Left lung (tissue), 10 donors: ENCODE data around the gene TMEM63A. TPM values are rescaled to one million over a fixed set of nuclear protein-coding genes. Genes with fewer than 3 reads are reported as not detected.

Experiments used
- ATAC-seq: fragments of 200-7000 bp; cut with Tn5 transposase; one replicate; pipeline ENCODE4 v1.9.1; 2020; ENCODE audit warnings: moderate library complexity
- DNase-seq, 4 donors: peaks; one replicate each; pipeline ENCODE4 v3.0.0-alpha.2; 2013 to 2020
- H3K27ac ChIP-seq, 2 donors: fragments of 200-600 bp; sonication (generic) in 1 of 2; one replicate each; pipeline versions ENCODE4 v1.5.0 to v1.8.0; 2020 to 2021
- H3K27me3 ChIP-seq, 2 donors: fragments of 200-600 bp; sonication (generic) in 1 of 2; one replicate each; pipeline versions ENCODE4 v1.5.0 to v1.8.0; 2020 to 2021
- H3K36me3 ChIP-seq, 2 donors: fragments of 200-600 bp; sonication (generic) in 1 of 2; one replicate each; pipeline versions ENCODE4 v1.5.0 to v1.8.0; 2020 to 2021
- H3K4me1 ChIP-seq, 2 donors: fragments of 200-600 bp; one replicate each; pipeline ENCODE4 v1.8.0; 2021
- H3K4me3 ChIP-seq, 2 donors: fragments of 200-600 bp; sonication (generic) in 1 of 2; one replicate each; pipeline versions ENCODE4 v1.5.0 to v1.8.0; 2020 to 2021; ENCODE audit warnings: mild to moderate bottlenecking in 1 of 2
- H3K9me3 ChIP-seq, 2 donors: fragments of 200-600 bp; sonication (generic) in 1 of 2; one replicate each; pipeline versions ENCODE4 v1.5.0 to v1.8.0; 2020 to 2021
- CTCF ChIP-seq, 2 donors: fragments of 200-600 bp; sonication (generic) in 1 of 2; IDR thresholded peaks; one replicate each; pipeline versions ENCODE4 v1.5.0 to v1.8.0; 2021; ENCODE audit warnings: antibody characterized with exemption in 2 of 2
- intact Hi-C, 2 donors: fragments of 100-400 bp; cut with DNase I; formaldehyde crosslinking; loops; one replicate each; pipeline versions ENCODE4 v1.11.2 to v1.14.2; 2022
- polyA plus RNA-seq, 6 donors: library from polyadenylated mRNA; unstranded; fragments of 120-200 nt; gene quantifications; one replicate each; pipeline ENCODE4 v1.2.1, GENCODE V29; 2013; ENCODE audit not compliant: insufficient read length in 6 of 6
- total RNA-seq, 2 donors: library from RNA; stranded (reverse); fragmentation: NEBNext Ultra II Directional; extraction: Animal tissue kit (Norgen Biotek cat#: 25700); gene quantifications; one replicate each; pipeline ENCODE4 v1.2.1, GENCODE V29; 2021
- donor health status: DM: no; HTN: yes; CAD: no.
- donor health status: DM: no; HTN: no; CAD: no.

Gene TMEM63A
- total and polyA plus RNA-seq, 8 donors, result 77.4 to 167 (median 123) TPM

DNA sequence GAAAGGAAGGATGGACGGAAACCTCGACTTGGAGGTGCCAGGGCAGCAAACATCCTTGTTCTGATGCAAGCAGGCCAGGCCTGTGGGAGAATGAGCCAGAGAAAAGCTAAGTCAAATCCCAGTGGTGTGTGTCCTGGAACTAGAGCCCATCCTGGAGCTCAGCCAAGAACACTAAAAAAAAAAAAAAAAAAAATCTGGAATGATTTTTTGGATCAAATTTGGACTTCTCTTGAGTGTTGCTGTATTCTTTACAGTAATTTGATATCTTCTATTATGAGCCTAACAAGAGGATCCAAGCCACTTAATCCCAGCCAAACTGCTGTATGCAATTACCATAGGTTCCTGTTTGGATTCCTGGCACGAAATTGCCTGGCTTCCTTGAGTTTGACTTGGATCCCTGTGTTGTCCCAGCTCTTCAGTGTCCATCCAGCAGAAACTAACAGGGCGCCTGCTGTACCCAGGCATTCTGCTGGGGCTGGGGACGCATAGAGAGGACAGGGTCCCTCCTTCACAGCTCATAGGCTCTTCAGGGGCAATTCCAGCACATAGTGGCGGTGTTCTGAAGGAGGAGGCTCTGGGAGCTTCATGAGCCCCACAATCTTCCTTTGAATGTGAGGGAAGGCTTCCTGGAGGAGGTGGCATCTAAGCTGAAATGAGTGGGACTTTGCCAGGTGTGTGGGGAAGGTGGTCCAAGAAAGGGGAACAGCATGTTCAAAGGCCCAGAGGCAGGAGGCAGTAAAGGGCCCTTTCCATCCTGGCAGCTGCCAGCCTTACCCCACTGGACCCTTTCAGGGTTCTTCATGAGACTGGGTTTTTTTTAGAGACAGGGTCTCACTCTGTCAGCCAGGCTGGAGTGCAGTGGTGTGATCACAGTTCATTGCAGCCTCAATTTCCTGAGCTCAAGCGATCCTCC lies 47.5 kb downstream of the TMEM63A start:
- Histone ChIP-seq H3K36me3 (peaks cover 0 to 29% of the 10 kb centered on the region in 2 donors), H3K4me1 (peaks cover 3% of the 10 kb centered on the region in 2 donors), H3K27me3 (no peaks in the 10 kb centered on the region), H3K4me3 (no peak overlapping the region), H3K27ac (peak overlapping the region; percentile 11 to 18), H3K9me3 (no peaks in the 10 kb centered on the region)
- no peak for TF ChIP-seq CTCF (IDR thresholded peaks at IDR 0.05)
- DNase-seq (peak in 2 of 4 donors; percentile 87 to 91), ATAC-seq (peak; percentile 71)
- intact Hi-C loops, result no loop called here

- H3K27me3 ChIP-seq, result no peaks in the 10 kb centered on the region
- TF ChIP-seq CTCF (IDR thresholded peaks at IDR 0.05), result no peak
- H3K27ac ChIP-seq, result no peak overlapping the region
- no peaks in the 10 kb centered on the region for H3K9me3 ChIP-seq
- H3K4me3 ChIP-seq, result no peak overlapping the region
- no peak for DNase-seq
- H3K4me1 ChIP-seq, result peaks cover 5 to 9% of the 10 kb centered on the region in 2 donors
- no peak for ATAC-seq
- intact Hi-C loops, result no loop called here
- H3K36me3 ChIP-seq, result peaks cover 0 to 27% of the 10 kb centered on the region in 2 donors
These were observed 51.3 kb downstream of the TMEM63A start for GRCh38 chr1:225830841-225831240.

DNA sequence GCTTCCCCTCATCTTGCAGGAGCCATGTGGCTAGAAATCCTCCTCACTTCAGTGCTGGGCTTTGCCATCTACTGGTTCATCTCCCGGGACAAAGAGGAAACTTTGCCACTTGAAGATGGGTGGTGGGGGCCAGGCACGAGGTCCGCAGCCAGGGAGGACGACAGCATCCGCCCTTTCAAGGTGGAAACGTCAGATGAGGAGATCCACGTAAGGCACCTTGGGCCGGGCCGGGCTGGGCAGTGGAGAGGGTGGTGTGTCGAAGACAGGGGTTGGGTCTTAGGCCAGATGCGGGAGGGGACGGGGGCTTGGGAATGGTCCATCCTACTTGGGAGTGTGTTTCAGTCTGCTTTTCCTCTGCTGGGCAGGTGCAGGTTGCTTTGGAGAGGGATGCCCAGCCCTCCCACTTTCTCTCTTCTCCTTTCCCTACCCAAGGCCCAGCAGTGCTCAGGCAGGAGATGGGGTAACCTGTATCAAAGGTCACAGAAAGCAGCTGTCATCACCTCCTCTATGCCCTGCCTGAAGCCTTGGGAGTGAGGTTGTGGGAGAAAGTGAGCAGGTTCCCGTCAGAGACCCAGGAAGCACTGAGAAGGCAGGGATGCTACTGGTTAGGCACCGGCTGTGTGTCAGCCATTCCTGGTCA lies 53.4 kb downstream of the TMEM63A start:
- intact Hi-C loops, result no loop called here
- no peak for TF ChIP-seq CTCF (IDR thresholded peaks at IDR 0.05)
- no peak overlapping the region for H3K4me3 ChIP-seq
- DNase-seq (no peak), ATAC-seq (no peak)
- H3K9me3 ChIP-seq, result no peaks in the 10 kb centered on the region
- peaks cover 19 to 23% of the 10 kb centered on the region in 2 donors for H3K4me1 ChIP-seq
- H3K27me3 ChIP-seq, result no peaks in the 10 kb centered on the region
- H3K27ac ChIP-seq, result no peak overlapping the region
- H3K36me3 ChIP-seq, result peaks cover 0 to 27% of the 10 kb centered on the region in 2 donors

- no peaks in the 10 kb centered on the region for H3K9me3 ChIP-seq
- H3K4me1 ChIP-seq, result peaks cover 19 to 23% of the 10 kb centered on the region in 2 donors
- no peak overlapping the region for H3K27ac ChIP-seq
- no peak for TF ChIP-seq CTCF (IDR thresholded peaks at IDR 0.05)
- no peak for ATAC-seq
- no peaks in the 10 kb centered on the region for H3K27me3 ChIP-seq
- peaks cover 0 to 17% of the 10 kb centered on the region in 2 donors for H3K36me3 ChIP-seq
- H3K4me3 ChIP-seq, result no peak overlapping the region
- intact Hi-C loops, result no loop called here
- DNase-seq, result no peak
These were observed 55.1 kb downstream of the TMEM63A start for GRCh38 chr1:225827076-225827475.

- no peaks in the 10 kb centered on the region for H3K9me3 ChIP-seq
- H3K27ac ChIP-seq, result no peak overlapping the region
- H3K27me3 ChIP-seq, result no peaks in the 10 kb centered on the region
- DNase-seq, result no peak
- H3K36me3 ChIP-seq, result peaks cover 0 to 11% of the 10 kb centered on the region in 2 donors
- no peak overlapping the region for H3K4me3 ChIP-seq
- H3K4me1 ChIP-seq, result peaks cover 24 to 26% of the 10 kb centered on the region in 2 donors
- TF ChIP-seq CTCF (IDR thresholded peaks at IDR 0.05), result no peak
- intact Hi-C loops, result no loop called here
- ATAC-seq, result peak; percentile 14
These were observed 56.6 kb downstream of the TMEM63A start for GRCh38 chr1:225825607-225826007.
